Measurements from ENCODE around the gene CDKN3.

DNA sequence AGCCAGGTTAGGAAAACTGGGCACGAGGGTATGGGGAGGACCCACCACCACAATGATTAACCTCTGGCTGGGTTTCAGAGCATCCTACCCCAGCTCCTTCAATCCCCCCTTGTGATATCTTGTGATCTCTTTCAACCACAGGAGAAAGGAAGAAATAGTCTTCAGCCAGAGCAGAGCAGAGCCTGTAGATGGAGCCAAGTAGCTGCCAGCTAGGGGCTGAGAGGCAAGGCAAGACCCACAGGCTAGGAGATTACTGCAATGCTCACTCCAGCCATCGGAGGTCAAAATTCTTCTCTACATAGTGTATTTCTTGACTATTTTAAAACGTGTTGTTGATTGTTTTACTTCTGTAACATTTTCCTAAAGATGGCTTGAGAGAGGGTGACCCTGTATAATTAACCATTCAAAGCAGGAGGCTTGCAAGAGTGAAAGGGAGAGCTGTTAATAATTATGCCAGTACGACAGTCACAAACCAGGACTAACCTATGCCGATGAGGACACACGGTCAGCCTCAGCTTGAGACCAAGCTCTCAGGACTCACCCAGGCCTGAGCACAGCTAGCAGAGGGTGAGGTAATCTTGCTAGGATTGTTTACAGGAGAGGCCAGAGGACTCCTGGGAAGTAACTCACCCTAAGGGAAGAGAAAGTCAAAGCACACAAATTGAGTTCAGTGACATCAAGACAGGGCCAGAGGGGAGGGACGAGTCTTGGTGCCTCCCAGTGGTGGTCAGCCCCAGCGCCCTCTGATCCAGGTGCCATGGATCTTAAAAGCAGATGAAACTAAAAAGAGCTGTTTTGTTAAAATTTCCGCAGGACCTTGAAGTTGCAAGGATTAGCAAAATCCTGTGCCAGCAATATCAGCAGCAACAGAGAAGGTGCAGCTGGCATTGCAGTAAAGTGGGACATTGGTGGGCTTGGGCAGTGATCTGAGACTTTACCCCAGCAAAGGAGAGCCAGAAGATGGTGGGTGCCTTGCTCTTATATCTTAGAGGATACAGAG, 29.8 kb upstream of the CDKN3 start:
- TF ChIP-seq EZH2 (IDR thresholded peaks at IDR 0.05) (no peak), POLR2AphosphoS5 (IDR thresholded peaks at IDR 0.05; ENCODE audit: borderline replicate concordance, low read depth, low read length) (no peak), FOXP2 (optimal IDR thresholded peaks at IDR 0.05; ENCODE audit: control extremely low read depth, extremely low read length, insufficient read depth) (no peak)

Measured in SK-N-MC (cell line).